ENCODE data around the gene RRAGA.
A peak's percentile ranks its signal among the peaks of the same experiment; 100 is the strongest.
"Not testable (repeated sequence)": the region's sequence is repeated elsewhere in the genome, so short reads cannot be mapped to it uniquely, and the experiment has no call there.

The RRAGA gene, protein sequence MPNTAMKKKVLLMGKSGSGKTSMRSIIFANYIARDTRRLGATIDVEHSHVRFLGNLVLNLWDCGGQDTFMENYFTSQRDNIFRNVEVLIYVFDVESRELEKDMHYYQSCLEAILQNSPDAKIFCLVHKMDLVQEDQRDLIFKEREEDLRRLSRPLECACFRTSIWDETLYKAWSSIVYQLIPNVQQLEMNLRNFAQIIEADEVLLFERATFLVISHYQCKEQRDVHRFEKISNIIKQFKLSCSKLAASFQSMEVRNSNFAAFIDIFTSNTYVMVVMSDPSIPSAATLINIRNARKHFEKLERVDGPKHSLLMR

DNA sequence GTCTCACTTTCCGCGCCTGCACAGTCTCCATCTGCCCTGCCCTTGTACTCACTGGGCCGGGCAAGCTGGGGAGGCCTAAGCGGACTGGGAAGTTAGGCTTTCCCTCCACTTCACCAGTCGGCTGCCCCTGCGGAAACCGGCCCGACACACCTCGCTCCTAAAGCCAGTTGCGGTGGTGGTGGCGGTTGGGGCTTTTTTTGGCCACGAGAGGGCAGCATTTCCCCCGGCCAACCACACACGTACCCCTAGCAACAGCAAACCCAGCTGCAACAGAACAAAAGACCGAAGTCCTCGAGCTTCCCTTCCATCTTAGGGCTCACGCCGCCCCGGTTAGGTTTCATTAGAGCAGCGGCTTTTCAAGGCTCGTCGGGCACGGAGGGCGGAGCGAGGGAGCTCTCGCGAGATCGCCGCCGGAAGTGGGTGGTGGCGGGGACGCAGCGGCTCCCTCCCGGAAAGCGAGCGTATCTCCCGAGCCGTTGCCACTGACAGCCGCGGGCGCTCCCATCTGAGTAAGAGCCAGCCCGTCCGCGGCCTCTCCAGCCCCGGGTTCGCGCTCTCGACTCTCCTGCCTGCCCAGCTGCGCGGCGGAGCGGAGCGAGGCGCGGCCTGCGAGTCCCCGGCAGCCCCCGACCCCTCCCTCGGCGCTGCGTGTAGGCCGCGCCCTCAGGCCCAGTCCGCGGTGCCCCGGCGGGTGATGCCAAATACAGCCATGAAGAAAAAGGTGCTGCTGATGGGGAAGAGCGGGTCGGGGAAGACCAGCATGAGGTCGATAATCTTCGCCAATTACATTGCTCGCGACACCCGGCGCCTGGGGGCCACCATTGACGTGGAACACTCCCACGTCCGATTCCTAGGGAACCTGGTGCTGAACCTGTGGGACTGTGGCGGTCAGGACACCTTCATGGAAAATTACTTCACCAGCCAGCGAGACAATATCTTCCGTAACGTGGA, at the start of gene RRAGA:
RRAGA (plus strand) TSS at position 462 of the 951 bp plus-strand sequence; CDS start at position 695, 233 bp downstream.
- DNase-seq (ENCODE audit: low read depth, low spot score) = peak; percentile 91

DNA sequence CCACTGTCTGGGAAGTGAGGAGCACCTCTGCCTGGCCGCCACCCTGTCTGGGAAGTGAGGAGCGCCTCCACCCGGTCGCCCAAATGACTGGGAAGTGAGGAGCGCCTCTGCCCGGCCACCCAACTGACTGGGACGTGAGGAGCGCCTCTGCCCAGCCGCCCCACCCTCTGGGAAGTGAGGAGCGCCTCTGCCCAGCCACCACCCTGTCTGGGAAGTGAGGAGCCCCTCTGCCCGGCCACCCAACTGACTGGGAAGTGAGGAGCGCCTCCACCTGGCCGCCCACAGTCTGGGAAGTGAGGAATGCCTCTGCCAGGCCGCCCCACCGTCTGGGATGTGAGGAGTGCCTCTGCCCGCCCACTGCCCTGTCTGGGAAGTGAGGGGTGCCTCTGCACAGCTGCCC, 49.1 kb upstream of the RRAGA start:
- DNase-seq (ENCODE audit: low read depth, low spot score) = no peak

DNA sequence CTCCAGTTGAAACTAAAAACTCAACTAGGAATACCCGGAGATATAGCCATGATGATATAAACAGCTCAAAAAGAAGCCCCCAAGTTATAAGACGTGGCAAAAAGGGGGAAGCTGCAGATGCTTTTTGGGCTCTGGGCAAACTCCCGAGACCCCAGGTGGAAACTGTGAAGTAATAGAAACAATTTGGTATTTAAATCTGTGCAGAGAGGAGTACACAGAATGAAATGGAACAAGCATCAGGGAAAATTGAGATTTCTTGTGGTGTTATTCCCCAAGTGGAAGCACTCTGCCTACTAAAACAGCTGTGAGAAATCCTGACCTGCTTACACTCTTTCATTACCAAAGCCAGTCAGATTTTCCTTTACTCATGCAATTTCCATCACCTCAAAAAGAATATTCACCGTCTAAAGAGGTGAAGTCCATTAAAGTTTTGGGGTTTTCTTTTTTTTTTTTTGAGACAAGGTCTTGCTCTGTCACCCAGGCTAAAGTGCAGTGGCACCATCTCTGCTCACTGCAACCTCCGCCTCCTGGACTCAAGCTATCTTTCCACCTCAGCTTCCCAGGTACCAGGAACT, 39.7 kb upstream of the RRAGA start:
- no peak for DNase-seq (ENCODE audit: low read depth, low spot score)

DNA sequence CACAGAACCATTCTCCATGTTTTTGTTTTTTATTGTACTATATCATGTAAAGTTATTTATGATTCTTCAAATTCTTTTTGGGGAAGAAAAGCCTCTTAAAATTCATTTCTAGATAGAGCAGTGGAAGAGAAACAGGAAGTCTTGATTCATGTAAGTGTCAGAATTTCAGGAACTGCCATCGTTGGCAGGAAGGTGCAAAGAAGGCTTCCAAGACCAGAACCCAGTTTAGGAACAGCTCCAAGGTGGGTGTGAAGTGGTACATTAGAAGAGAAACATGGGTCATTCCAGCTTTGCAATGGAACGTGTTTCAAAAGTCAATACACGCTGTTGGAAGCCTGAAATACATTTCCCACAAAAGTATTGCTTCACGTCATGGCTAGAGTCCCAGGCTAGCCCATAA, 31.0 kb upstream of the RRAGA start:
- DNase-seq (ENCODE audit: low read depth, low spot score) = no peak

- DNase-seq (ENCODE audit: low read depth, low spot score) = no peak
Measured at GRCh38 chr9:19020886-19021455, 28.3 kb upstream of the RRAGA start.

DNA sequence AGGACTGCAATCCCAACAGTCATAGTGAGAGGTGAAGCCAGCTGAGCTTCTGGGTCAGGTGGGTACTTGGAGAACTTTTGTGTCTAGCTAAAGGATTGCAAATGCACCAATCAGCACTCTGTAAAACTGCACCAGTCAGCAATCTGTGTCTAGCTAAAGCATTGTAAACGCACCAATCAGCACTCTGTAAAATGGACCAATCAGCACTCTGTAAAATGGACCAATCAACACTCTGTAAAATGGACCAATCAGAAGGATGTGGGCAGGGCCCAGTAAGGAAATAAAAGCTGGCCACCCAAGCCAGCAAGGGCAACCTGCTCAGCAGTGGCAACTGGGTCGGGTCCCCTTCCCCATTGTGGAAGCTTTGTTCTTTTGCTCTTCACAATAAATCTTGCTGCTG, 27.6 kb upstream of the RRAGA start:
- not testable (repeated sequence) for DNase-seq (ENCODE audit: low read depth, low spot score)

DNA sequence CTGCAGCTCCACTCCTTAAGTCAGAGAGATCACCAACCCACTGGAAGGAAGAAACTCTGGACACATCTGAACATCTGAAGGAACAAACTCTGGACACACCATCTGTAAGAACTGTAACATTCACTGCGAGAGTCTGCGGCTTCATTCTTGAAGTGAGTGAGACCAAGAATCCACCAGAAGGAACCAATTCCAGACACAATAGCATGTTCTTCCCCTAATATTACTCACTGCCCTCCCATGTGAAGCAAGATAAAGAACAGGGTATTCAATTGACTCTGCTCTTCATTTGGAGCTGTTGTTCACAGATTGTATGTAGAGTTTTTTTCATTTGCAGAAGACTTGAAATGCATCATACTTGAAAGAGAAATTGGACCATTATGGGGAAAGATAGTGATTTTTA, 27.0 kb upstream of the RRAGA start:
- DNase-seq (ENCODE audit: low read depth, low spot score) = no peak

DNA sequence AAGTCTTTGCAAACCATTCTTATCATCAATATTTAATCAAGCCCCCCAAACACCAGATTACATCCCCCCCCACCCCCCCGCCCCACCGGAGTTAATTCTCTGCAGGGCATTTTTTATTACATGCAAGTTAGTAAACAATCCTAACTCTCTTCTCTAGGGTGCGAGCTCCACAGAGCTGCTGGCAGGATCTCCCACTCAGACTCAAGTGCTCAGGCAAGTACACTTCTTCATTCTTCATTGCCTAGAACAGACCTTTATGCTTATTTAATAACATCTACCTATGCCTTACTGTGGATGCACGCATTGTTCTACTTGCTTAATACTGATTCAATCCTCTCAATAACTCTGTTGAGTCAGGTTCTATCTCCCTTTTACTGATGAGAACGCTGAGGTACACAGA, 26.1 kb upstream of the RRAGA start:
- no peak for DNase-seq (ENCODE audit: low read depth, low spot score)

DNA sequence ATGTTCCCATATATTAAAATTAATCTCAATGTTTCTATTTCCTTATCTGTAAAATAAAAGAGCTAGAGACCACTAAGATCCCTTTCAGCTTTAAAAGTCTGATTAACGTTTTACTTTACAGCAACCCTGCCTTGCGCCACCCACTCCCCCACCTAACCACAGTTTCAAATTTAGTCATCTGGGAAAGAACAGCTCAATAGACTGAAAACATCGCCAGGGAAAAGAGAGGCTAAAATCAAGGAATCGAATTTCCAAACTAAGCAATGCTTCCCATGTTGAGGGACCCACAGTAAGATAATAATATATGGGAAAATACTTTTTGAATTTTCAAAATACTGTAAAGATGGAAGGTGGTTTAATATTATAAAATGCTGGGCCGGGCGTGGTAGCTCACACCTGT, 22.9 kb upstream of the RRAGA start:
- DNase-seq (ENCODE audit: low read depth, low spot score) = no peak

DNA sequence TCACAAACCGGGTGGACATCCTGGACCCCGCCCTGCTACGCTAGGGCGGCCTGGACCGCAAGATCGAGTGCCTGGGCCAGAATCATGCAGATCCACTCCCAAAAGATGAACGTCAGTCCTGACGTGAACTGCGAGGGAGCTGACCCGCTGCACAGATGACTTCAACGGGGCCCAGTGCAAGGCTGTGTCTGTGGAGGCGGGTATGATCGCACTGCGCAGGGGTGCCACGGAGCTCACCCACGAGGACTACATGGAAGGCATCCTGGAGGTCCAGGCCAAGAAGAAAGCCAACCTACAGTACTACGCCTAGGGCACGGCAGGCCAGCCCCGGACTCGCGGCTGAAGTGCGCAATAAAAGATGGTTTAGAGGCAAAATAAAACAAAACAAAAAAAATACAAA, 21.4 kb upstream of the RRAGA start:
- no peak for DNase-seq (ENCODE audit: low read depth, low spot score)

GRCh38 chr9:19028835-19029451, 20.3 kb upstream of the RRAGA start:
- peak; percentile 39 for DNase-seq (ENCODE audit: low read depth, low spot score)

GRCh38 chr9:19030899-19031298, 18.3 kb upstream of the RRAGA start:
- no peak for DNase-seq (ENCODE audit: low read depth, low spot score)

DNA sequence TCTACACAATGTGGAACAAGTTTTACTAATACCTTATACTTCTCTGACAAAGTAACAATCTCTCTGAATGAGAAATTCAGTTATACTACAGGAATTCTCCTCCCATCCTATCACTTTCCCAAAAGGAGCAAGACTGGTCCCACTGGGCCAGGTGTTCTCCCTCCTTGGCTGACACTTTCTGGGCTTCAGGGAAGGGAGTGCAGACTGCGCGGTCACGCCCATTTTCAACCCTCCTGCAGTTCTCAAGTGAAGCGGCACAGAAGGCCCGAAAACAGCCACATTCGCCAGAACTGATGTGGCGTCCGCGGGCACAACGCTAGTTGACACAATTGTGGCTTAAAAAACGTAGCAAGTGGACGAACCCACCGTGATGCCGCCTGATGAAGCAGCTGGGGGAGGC, 16.8 kb upstream of the RRAGA start:
- DNase-seq (ENCODE audit: low read depth, low spot score) = no peak

DNA sequence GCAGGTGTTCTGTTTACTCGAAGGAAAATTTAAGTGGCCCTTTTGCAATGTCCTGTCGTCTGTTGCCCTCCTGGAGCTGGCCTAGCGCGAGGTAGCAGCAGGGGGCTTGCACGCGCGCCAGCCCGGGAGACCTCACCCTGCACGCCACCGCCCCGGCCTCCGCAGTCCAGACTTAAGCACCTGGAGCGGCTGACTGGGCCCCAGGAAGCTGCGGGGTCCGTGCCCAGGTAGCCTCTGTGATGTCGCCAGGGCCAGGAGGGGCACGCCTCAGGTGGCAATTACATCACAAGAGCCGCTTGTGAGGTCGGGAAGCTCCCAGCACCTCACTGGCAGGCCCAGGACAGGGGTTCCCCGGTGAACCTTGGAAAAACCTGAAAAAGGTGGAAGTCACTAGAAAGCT, 16.2 kb upstream of the RRAGA start, which contains the start of gene SAXO1:
SAXO1 (minus strand) TSS at position 195 of the 400 bp plus-strand sequence. CDS start 301 bp downstream, outside the sequence.
- DNase-seq (ENCODE audit: low read depth, low spot score) = no peak

- DNase-seq (ENCODE audit: low read depth, low spot score) = no peak
Measured at GRCh38 chr9:19036611-19037010, 12.6 kb upstream of the RRAGA start.

- no peak for DNase-seq (ENCODE audit: low read depth, low spot score)
Measured at GRCh38 chr9:19049917-19050636, 850 bp downstream of the RRAGA start.

GRCh38 chr9:19050637-19051591, 1.7 kb downstream of the RRAGA start:
- DNase-seq (ENCODE audit: low read depth, low spot score) = no peak

GRCh38 chr9:19057033-19057432, 7.8 kb downstream of the RRAGA start:
- DNase-seq (ENCODE audit: low read depth, low spot score) = no peak

DNA sequence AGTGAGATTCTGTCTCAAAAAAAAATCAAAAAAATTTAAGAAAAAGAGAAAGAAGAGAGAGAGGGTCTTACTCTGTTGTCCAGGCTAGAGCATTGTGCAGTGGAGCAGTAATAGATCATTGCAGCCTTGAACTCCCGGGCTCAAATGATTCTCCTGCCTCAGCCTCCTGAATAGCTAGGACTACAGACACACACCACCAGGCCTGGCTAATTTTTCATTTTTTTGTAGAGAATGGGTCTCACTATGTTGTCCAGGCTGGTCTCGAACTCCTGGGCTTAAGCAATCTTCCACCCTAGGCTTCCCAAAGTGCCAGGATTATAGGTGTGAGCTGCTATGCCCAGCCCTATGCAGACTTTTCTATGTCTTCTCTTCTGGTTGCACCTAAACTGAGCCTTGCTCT, 25.0 kb downstream of the RRAGA start:
- no peak for DNase-seq (ENCODE audit: low read depth, low spot score)

DNA sequence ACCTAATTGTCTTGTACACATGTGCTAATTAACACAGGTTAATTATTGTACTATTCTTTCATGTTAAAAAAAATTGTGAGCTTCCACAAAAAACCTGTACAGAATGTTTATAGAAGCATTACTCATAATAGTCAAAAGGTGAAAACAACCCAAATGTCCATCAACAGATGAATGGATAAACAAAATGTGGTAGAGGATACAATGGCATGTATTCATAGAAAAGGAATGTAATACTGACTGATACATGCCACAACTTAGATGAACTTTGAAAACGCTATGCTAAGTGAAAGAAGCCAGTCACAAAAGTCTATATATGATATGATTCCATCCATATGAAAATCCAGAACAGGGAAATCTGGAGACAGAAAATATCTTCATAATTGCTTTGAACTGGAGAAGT, 25.6 kb downstream of the RRAGA start:
- DNase-seq (ENCODE audit: low read depth, low spot score) = no peak

All from brain pericyte (primary cell).